K562 (cell line): ENCODE results near the gene PIK3CB. TPM values are rescaled to one million over a fixed set of nuclear protein-coding genes. Genes with fewer than 3 reads are reported as not detected.

Experiments used
- EWSR1 ChIP-seq: fragments of 450-650 bp; IDR thresholded peaks from 2 replicates; pipeline ENCODE4 v1.6.1; 2018; ENCODE audit warnings: borderline replicate concordance, mild to moderate bottlenecking, low read depth, moderate library complexity; ENCODE audit not compliant: partially characterized antibody
- GTF2A2 ChIP-seq: IDR thresholded peaks from 2 replicates; pipeline ENCODE4 v1.6.1; 2016; ENCODE audit warnings: mild to moderate bottlenecking, missing genetic modification characterization, missing compliant biosample characterization
- HDAC1 ChIP-seq, 2 experiments: fragments of 450-650 bp; IDR thresholded peaks; 2 replicates each; pipeline ENCODE4 v1.6.1; 2016 to 2017; ENCODE audit warnings: inconsistent platforms in 1 of 2, mild to moderate bottlenecking in 1 of 2, moderate library complexity in 1 of 2
- KLF10 ChIP-seq: fragments of 250-450 bp; sonication (Bioruptor Pico); IDR thresholded peaks from 2 replicates; pipeline ENCODE4 v1.6.1; 2021; ENCODE audit warnings: matching md5 sums
- KLF13 ChIP-seq: fragments of 450-650 bp; IDR thresholded peaks from 2 replicates; pipeline ENCODE4 v1.6.1; 2016; ENCODE audit warnings: missing genetic modification characterization, low read depth, mild to moderate bottlenecking, missing compliant biosample characterization, moderate library complexity, borderline replicate concordance
- L3MBTL2 ChIP-seq: fragments of 450-650 bp; IDR thresholded peaks from 2 replicates; pipeline ENCODE4 v1.6.1; 2016; ENCODE audit warnings: mild to moderate bottlenecking, moderate library complexity
- POLR2AphosphoS2 ChIP-seq: IDR thresholded peaks from 2 replicates; pipeline ENCODE4 v1.6.1; 2012; ENCODE audit warnings: low read length, improper control_type of control experiment
- POU5F1 ChIP-seq: fragments of 150-350 bp; IDR thresholded peaks from 2 replicates; pipeline ENCODE4 v1.6.1; 2014; ENCODE audit warnings: borderline replicate concordance, low read length, low read depth, mild to moderate bottlenecking; ENCODE audit not compliant: partially characterized antibody
- RB1 ChIP-seq: fragments of 450-650 bp; IDR thresholded peaks from 2 replicates; pipeline ENCODE4 v1.6.1; 2017; ENCODE audit warnings: low read depth, mild to moderate bottlenecking
- TCFL5 ChIP-seq: fragments of 250-450 bp; sonication (Bioruptor Pico); conservative IDR thresholded peaks from 2 replicates; pipeline ENCODE4 v1.6.1; 2021; ENCODE audit warnings: mild to moderate bottlenecking, moderate library complexity, matching md5 sums
- ZNF354B ChIP-seq: fragments of 250-450 bp; sonication (Bioruptor Pico); IDR thresholded peaks from 2 replicates; pipeline ENCODE4 v1.4.0; 2020
- polyA plus RNA-seq, 8 experiments: library from polyadenylated mRNA; depleted of rRNA in 4 of 8; stranded (reverse) in 5 of 8; unstranded in 3 of 8; fragments of >200 nt; fragmentation: Nextera tagmentation in 2 of 8; fragmentation: Illumina TruSeq in 1 of 8; extraction: Ambion mirVana in 2 of 8; extraction: Trizol in 1 of 8; gene quantifications; 2 replicates each; pipeline versions ENCODE4 v1.2.1 to v1.2.3, GENCODE V29; 2011 to 2014; ENCODE audit warnings: inconsistent platforms in 1 of 8, missing spikeins in 1 of 8
- total RNA-seq, 7 experiments: library from RNA; depleted of rRNA in 6 of 7; stranded (reverse); fragments of >200 nt in 6 of 7; fragmentation: Illumina TruSeq in 2 of 7; extraction: Trizol in 2 of 7; gene quantifications; 2 replicates each; pipeline versions ENCODE4 v1.2.1 to v1.2.3, GENCODE V29; 2011 to 2021; ENCODE audit warnings: low replicate concordance in 1 of 7
- TF ChIP-seq, protein P1 (sequence below), 2 experiments: fragments of 450-650 bp; IDR thresholded peaks; 2 replicates each; pipeline ENCODE4 v1.6.1; 2018; ENCODE audit warnings: mild to moderate bottlenecking in 2 of 2, low read depth in 1 of 2; ENCODE audit not compliant: partially characterized antibody in 2 of 2
- TF ChIP-seq, protein P2 (sequence below): fragments of 250-450 bp; sonication (Bioruptor Pico); IDR thresholded peaks from 2 replicates; pipeline ENCODE4 v1.4.0; 2020; ENCODE audit warnings: mild to moderate bottlenecking, moderate library complexity
- TF ChIP-seq, protein P3 (sequence below): fragments of 250-450 bp; sonication (Bioruptor Pico); IDR thresholded peaks from 2 replicates; pipeline ENCODE4 v1.4.0; 2020

The PIK3CB gene
- total and polyA plus RNA-seq, 9 of the 15 experiments (the other 6 are each of a cell fraction or from before 2014, with no cell fraction given): 15.3 to 62.6 (median 28.3) TPM

DNA sequence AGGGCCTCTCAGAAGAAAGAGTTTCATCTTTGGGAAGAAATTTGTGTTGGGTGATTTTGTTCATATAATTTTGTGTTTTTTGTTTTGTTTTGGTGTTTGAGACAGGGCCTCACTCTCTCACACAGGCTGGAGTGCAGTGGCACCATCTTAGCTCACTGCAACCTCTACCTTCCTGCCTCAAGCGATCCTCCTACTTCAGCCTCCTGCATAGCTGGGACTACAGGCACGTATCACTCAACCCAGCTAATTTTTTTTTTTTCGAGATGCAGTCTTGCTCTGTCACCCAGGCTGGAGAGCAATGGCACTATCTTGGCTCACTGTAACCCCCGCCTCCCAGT lies 29.0 kb upstream of the PIK3CB start (continued):
- TF ChIP-seq, protein P1, sequence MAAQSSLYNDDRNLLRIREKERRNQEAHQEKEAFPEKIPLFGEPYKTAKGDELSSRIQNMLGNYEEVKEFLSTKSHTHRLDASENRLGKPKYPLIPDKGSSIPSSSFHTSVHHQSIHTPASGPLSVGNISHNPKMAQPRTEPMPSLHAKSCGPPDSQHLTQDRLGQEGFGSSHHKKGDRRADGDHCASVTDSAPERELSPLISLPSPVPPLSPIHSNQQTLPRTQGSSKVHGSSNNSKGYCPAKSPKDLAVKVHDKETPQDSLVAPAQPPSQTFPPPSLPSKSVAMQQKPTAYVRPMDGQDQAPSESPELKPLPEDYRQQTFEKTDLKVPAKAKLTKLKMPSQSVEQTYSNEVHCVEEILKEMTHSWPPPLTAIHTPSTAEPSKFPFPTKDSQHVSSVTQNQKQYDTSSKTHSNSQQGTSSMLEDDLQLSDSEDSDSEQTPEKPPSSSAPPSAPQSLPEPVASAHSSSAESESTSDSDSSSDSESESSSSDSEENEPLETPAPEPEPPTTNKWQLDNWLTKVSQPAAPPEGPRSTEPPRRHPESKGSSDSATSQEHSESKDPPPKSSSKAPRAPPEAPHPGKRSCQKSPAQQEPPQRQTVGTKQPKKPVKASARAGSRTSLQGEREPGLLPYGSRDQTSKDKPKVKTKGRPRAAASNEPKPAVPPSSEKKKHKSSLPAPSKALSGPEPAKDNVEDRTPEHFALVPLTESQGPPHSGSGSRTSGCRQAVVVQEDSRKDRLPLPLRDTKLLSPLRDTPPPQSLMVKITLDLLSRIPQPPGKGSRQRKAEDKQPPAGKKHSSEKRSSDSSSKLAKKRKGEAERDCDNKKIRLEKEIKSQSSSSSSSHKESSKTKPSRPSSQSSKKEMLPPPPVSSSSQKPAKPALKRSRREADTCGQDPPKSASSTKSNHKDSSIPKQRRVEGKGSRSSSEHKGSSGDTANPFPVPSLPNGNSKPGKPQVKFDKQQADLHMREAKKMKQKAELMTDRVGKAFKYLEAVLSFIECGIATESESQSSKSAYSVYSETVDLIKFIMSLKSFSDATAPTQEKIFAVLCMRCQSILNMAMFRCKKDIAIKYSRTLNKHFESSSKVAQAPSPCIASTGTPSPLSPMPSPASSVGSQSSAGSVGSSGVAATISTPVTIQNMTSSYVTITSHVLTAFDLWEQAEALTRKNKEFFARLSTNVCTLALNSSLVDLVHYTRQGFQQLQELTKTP (IDR thresholded peaks at IDR 0.05; ENCODE audit: low read depth in 1 of 2, partially characterized antibody in 2 of 2): no peak
- no peak for TF ChIP-seq POU5F1
- no peak for TF ChIP-seq POLR2AphosphoS2
- TF ChIP-seq EWSR1: no peak
- TF ChIP-seq, protein P2, sequence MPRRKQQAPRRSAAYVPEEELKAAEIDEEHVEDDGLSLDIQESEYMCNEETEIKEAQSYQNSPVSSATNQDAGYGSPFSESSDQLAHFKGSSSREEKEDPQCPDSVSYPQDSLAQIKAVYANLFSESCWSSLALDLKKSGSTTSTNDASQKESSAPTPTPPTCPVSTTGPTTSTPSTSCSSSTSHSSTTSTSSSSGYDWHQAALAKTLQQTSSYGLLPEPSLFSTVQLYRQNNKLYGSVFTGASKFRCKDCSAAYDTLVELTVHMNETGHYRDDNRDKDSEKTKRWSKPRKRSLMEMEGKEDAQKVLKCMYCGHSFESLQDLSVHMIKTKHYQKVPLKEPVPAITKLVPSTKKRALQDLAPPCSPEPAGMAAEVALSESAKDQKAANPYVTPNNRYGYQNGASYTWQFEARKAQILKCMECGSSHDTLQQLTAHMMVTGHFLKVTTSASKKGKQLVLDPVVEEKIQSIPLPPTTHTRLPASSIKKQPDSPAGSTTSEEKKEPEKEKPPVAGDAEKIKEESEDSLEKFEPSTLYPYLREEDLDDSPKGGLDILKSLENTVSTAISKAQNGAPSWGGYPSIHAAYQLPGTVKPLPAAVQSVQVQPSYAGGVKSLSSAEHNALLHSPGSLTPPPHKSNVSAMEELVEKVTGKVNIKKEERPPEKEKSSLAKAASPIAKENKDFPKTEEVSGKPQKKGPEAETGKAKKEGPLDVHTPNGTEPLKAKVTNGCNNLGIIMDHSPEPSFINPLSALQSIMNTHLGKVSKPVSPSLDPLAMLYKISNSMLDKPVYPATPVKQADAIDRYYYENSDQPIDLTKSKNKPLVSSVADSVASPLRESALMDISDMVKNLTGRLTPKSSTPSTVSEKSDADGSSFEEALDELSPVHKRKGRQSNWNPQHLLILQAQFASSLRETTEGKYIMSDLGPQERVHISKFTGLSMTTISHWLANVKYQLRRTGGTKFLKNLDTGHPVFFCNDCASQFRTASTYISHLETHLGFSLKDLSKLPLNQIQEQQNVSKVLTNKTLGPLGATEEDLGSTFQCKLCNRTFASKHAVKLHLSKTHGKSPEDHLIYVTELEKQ: no peak
- TF ChIP-seq ZNF354B: no peak
- TF ChIP-seq HDAC1 (IDR thresholded peaks at IDR 0.05): no peak
- no peak for TF ChIP-seq GTF2A2 (tag)
- TF ChIP-seq KLF10 (CRISPR knock-in tag): no peak
- no peak for TF ChIP-seq TCFL5 (CRISPR knock-in tag)
- no peak for TF ChIP-seq RB1
- no peak for TF ChIP-seq L3MBTL2
- TF ChIP-seq, protein P3, sequence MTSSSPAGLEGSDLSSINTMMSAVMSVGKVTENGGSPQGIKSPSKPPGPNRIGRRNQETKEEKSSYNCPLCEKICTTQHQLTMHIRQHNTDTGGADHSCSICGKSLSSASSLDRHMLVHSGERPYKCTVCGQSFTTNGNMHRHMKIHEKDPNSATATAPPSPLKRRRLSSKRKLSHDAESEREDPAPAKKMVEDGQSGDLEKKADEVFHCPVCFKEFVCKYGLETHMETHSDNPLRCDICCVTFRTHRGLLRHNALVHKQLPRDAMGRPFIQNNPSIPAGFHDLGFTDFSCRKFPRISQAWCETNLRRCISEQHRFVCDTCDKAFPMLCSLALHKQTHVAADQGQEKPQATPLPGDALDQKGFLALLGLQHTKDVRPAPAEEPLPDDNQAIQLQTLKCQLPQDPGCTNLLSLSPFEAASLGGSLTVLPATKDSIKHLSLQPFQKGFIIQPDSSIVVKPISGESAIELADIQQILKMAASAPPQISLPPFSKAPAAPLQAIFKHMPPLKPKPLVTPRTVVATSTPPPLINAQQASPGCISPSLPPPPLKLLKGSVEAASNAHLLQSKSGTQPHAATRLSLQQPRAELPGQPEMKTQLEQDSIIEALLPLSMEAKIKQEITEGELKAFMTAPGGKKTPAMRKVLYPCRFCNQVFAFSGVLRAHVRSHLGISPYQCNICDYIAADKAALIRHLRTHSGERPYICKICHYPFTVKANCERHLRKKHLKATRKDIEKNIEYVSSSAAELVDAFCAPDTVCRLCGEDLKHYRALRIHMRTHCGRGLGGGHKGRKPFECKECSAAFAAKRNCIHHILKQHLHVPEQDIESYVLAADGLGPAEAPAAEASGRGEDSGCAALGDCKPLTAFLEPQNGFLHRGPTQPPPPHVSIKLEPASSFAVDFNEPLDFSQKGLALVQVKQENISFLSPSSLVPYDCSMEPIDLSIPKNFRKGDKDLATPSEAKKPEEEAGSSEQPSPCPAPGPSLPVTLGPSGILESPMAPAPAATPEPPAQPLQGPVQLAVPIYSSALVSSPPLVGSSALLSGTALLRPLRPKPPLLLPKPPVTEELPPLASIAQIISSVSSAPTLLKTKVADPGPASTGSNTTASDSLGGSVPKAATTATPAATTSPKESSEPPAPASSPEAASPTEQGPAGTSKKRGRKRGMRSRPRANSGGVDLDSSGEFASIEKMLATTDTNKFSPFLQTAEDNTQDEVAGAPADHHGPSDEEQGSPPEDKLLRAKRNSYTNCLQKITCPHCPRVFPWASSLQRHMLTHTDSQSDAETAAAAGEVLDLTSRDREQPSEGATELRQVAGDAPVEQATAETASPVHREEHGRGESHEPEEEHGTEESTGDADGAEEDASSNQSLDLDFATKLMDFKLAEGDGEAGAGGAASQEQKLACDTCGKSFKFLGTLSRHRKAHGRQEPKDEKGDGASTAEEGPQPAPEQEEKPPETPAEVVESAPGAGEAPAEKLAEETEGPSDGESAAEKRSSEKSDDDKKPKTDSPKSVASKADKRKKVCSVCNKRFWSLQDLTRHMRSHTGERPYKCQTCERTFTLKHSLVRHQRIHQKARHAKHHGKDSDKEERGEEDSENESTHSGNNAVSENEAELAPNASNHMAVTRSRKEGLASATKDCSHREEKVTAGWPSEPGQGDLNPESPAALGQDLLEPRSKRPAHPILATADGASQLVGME: no peak
- TF ChIP-seq KLF13 (tag): no peak
